ENCODE measurements around the gene DYNC1I2. TPM values are rescaled to one million over a fixed set of nuclear protein-coding genes. Genes with fewer than 3 reads are reported as not detected.

DYNC1I2 gene
- total and polyA plus RNA-seq, 2 donors (not counting 3 experiments of a cell fraction or from before 2014, with no cell fraction given) = 131 to 138 TPM

GRCh38 chr2:171675810-171676345 is 11.4 kb upstream of the DYNC1I2 start:
- Histone ChIP-seq H2AFZ (ENCODE audit: low read depth, low read length) (no peak overlapping the region), H3K4me1 (ENCODE audit: control insufficient read depth, extremely low read depth, insufficient read depth, low read length) (no peaks in the 10 kb centered on the region), H3K4me3 (replicated peaks in 1 of 3; ENCODE audit: insufficient read depth in 1 of 3, low read depth in 1 of 3, low read length in 3 of 3) (no peak overlapping the region), H3K79me2 (ENCODE audit: control insufficient read depth, insufficient read depth, low read length) (no peaks in the 10 kb centered on the region), H3K27me3 (ENCODE audit: control insufficient read depth in 2 of 2, insufficient read depth in 2 of 2, low read length in 2 of 2) (peaks cover 0 to 3% of the 10 kb centered on the region in 2 experiments), H3K9ac (replicated peaks; ENCODE audit: extremely low read depth, insufficient read depth, low read length) (no peak overlapping the region), H3K27ac (ENCODE audit: insufficient read depth, low read depth, low read length) (no peak overlapping the region), H4K20me1 (replicated peaks; ENCODE audit: control insufficient read depth, extremely low read depth, insufficient read depth, low read length) (no peaks in the 10 kb centered on the region), H3K9me3 (replicated peaks; ENCODE audit: control insufficient read depth, insufficient read depth, low read length) (no peaks in the 10 kb centered on the region), H3K4me2 (ENCODE audit: insufficient read depth, low read length) (no peak overlapping the region), H3K36me3 (ENCODE audit: control insufficient read depth in 2 of 2, extremely low read depth in 1 of 2, insufficient read depth in 2 of 2, low read length in 2 of 2) (no peaks in the 10 kb centered on the region), H3K9me1 (replicated peaks; ENCODE audit: control insufficient read depth, extremely low read depth, insufficient read depth, low read length) (no peaks in the 10 kb centered on the region)
- CTCF ChIA-PET = no interaction called here
- intact Hi-C loops (cut with micrococcal nuclease) (no loop called here), dilution Hi-C loops (cut with MboI; ENCODE audit: extremely low pct_ligation_motif_present, low sequenced_read_pairs) (no loop called here)
- DNase-seq (ENCODE audit: low read depth, low spot score) (no peak), FAIRE-seq (no peak)
- POLR2A ChIA-PET = no interaction called here
- TF ChIP-seq FOS (IDR thresholded peaks at IDR 0.05; ENCODE audit: borderline replicate concordance, insufficient read depth, low read length) (no peak), POLR2A (IDR thresholded peaks at IDR 0.05; ENCODE audit: low read depth, low read length) (no peak), GATA2 (IDR thresholded peaks at IDR 0.05; ENCODE audit: insufficient read depth, insufficient read length, low read depth, low read length) (no peak), MAX (IDR thresholded peaks at IDR 0.05; ENCODE audit: insufficient read depth, insufficient read length) (no peak), MYC (IDR thresholded peaks at IDR 0.05; ENCODE audit: low read depth, low read length) (no peak), EZH2 (IDR thresholded peaks at IDR 0.05; ENCODE audit: borderline replicate concordance, low read depth, low read length, severe bottlenecking) (no peak), JUN (IDR thresholded peaks at IDR 0.05; ENCODE audit: borderline replicate concordance, insufficient read depth, insufficient read length, low read depth) (no peak), POLR2AphosphoS5 (IDR thresholded peaks at IDR 0.05; ENCODE audit: insufficient read depth, low read depth, low read length) (no peak), CTCF (IDR thresholded peaks at IDR 0.05; ENCODE audit: extremely low read depth in 1 of 2, insufficient read depth in 1 of 2, low read depth in 1 of 2, low read length in 2 of 2) (no peak)
- no TSS peak for BruUV-seq (replicated peaks)
